ENCODE results near the gene OR5B12. TPM values are rescaled to one million over a fixed set of nuclear protein-coding genes. Genes with fewer than 3 reads are reported as not detected.

OR5B12 gene
- total RNA-seq, 1 donor from 2014 or later: 2.9 TPM

DNA sequence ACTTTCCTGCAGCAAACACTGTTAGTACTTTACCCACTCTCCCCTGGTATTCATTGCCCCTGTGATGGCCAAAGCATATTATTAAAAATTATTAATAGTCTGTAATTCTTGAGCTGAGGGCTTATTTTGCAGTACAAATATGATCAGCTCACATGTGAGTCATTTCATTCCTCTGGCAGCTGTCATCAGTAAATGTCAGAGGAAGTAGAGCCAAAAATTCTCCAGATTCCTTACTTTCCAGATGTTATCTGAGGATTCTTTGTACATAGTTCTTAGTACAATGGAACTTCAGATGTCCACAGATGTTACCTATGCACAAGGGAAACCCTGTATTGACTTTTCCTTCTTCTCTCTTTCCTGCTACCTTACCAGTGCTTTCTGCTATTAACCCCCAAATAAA lies 47.8 kb downstream of the OR5B12 start:
- TF ChIP-seq, protein P1, sequence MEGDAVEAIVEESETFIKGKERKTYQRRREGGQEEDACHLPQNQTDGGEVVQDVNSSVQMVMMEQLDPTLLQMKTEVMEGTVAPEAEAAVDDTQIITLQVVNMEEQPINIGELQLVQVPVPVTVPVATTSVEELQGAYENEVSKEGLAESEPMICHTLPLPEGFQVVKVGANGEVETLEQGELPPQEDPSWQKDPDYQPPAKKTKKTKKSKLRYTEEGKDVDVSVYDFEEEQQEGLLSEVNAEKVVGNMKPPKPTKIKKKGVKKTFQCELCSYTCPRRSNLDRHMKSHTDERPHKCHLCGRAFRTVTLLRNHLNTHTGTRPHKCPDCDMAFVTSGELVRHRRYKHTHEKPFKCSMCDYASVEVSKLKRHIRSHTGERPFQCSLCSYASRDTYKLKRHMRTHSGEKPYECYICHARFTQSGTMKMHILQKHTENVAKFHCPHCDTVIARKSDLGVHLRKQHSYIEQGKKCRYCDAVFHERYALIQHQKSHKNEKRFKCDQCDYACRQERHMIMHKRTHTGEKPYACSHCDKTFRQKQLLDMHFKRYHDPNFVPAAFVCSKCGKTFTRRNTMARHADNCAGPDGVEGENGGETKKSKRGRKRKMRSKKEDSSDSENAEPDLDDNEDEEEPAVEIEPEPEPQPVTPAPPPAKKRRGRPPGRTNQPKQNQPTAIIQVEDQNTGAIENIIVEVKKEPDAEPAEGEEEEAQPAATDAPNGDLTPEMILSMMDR (IDR thresholded peaks at IDR 0.05): no peak
- Histone ChIP-seq H3K27me3 (no peaks in the 10 kb centered on the region), H3K27ac (no peak overlapping the region), H3K4me1 (peaks cover 0 to 3% of the 10 kb centered on the region in 2 donors), H3K4me3 (no peak overlapping the region), H3K9me3 (no peaks in the 10 kb centered on the region), H3K36me3 (no peaks in the 10 kb centered on the region)
- intact Hi-C loops (cut with DNase I): no loop called here
- DNase-seq (ENCODE audit: low spot score in 2 of 2): no peak

DNA sequence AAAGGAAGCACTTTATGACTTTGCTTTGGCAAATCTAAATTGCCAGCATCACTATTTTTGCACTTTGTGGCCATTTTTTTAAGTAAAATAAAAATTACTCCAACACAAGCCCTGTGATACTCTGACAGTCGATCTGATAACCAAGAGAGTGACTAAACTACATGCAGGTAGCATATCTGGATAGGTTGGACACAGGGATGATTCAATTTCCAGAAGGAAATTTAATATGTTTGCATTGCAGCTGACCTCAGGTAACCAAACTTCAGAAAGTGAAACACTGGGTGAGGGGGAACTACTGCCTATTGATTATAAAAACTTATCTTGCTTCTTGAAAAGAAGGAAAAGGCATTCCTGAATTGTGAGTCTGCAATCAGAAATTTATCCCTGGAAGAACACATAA lies 49.3 kb downstream of the OR5B12 start:
- no peaks in the 10 kb centered on the region for H3K27me3 ChIP-seq
- TF ChIP-seq, protein P1 (IDR thresholded peaks at IDR 0.05): no peak
- DNase-seq (ENCODE audit: low spot score in 2 of 2): no peak
- no peak overlapping the region for H3K4me3 ChIP-seq
- intact Hi-C loops (cut with DNase I): no loop called here
- H3K36me3 ChIP-seq: no peaks in the 10 kb centered on the region
- H3K27ac ChIP-seq: no peak overlapping the region
- peaks cover 0 to 3% of the 10 kb centered on the region in 2 donors for H3K4me1 ChIP-seq
- H3K9me3 ChIP-seq: no peaks in the 10 kb centered on the region

DNA sequence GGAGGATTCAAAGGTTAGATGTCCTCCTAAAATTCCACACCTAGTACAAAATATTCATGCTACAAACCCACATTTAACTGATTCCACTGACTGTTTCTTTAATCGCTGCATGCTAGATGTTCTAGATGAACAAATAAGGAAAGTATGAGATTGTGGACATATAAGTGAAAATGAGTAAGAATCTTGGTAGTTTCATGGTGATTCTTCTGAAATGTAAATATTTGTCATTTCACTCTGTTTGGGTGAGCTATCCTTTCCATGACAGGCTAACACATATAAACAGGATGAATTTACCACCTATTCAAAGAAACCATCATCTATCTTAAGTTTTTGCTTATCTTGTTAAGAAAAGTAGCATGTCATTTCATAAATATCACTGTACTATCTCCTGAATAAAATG lies 50.2 kb downstream of the OR5B12 start:
- no peak overlapping the region for H3K27ac ChIP-seq
- intact Hi-C loops (cut with DNase I): no loop called here
- H3K4me1 ChIP-seq: peaks cover 0 to 3% of the 10 kb centered on the region in 2 donors
- H3K27me3 ChIP-seq: no peaks in the 10 kb centered on the region
- TF ChIP-seq, protein P1 (IDR thresholded peaks at IDR 0.05): no peak
- no peak overlapping the region for H3K4me3 ChIP-seq
- DNase-seq (ENCODE audit: low spot score in 2 of 2): no peak
- H3K36me3 ChIP-seq: no peaks in the 10 kb centered on the region
- no peaks in the 10 kb centered on the region for H3K9me3 ChIP-seq

DNA sequence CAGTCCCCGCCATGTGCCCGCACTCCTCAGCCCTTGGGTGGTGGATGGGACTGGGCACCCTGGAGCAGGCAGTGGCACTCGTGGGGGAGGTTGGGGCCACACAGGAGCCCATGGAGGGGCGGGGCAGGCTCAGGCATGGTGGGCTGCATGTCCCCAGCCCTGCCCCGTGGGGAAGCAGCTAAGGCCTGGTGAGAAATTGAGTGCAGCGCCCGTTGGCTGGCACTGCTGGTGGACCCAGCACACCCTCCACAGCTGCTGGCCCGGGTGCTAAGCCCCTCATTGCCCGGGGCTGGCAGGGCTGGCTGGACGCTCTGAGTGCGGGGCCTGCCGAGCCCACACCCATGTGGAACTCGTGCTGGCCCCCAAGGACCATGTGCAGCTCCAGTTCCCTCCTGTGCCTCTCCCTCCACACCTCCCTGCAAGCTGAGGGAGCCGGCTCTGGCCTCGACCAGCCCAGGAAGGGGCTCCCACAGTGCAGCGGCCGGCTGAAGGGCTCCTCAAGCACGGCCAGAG lies 51.4 kb downstream of the OR5B12 start:
- H3K4me1 ChIP-seq: peaks cover 0 to 3% of the 10 kb centered on the region in 2 donors
- no peaks in the 10 kb centered on the region for H3K9me3 ChIP-seq
- TF ChIP-seq, protein P1 (IDR thresholded peaks at IDR 0.05): no peak
- no peak for DNase-seq (ENCODE audit: low spot score in 2 of 2)
- H3K27ac ChIP-seq: no peak overlapping the region
- H3K27me3 ChIP-seq: no peaks in the 10 kb centered on the region
- intact Hi-C loops (cut with DNase I): no loop called here
- no peaks in the 10 kb centered on the region for H3K36me3 ChIP-seq
- no peak overlapping the region for H3K4me3 ChIP-seq

Other genes starting within 250 kb of the OR5B12 start
- gene OR1S2, start 238.1 kb downstream of the OR5B12 start, total RNA-seq: not detected
- not detected for gene OR1S1, start 229.5 kb downstream of the OR5B12 start, total RNA-seq
- gene OR10Q1, start 213.3 kb downstream of the OR5B12 start, total RNA-seq: not detected
- gene OR10W1, start 174.0 kb downstream of the OR5B12 start, total RNA-seq: not detected
- gene OR5B17, start 83.2 kb downstream of the OR5B12 start, total RNA-seq: not detected
- gene OR5B3, start 35.4 kb downstream of the OR5B12 start, total RNA-seq: not detected
- not detected for gene OR5B2, start 14.1 kb downstream of the OR5B12 start, total RNA-seq
- gene OR5B21, start 65.9 kb upstream of the OR5B12 start, total RNA-seq: not detected
- 2.1 TPM for gene LPXN, start 133.6 kb upstream of the OR5B12 start, total RNA-seq
- 32.5 TPM for gene ZFP91, start 136.8 kb upstream of the OR5B12 start, total RNA-seq
- 1.9 TPM for gene CNTF, start 180.4 kb upstream of the OR5B12 start, total RNA-seq

All from ascending aorta (tissue), 2 donors.